ENCODE measurements around the gene DSCAM. TPM values are rescaled to one million over a fixed set of nuclear protein-coding genes. Genes with fewer than 3 reads are reported as not detected.

Gene DSCAM
- total RNA-seq, 3 donors from 2014 or later (not counting 1 experiment from before 2014, with no cell fraction given): not detected

DNA sequence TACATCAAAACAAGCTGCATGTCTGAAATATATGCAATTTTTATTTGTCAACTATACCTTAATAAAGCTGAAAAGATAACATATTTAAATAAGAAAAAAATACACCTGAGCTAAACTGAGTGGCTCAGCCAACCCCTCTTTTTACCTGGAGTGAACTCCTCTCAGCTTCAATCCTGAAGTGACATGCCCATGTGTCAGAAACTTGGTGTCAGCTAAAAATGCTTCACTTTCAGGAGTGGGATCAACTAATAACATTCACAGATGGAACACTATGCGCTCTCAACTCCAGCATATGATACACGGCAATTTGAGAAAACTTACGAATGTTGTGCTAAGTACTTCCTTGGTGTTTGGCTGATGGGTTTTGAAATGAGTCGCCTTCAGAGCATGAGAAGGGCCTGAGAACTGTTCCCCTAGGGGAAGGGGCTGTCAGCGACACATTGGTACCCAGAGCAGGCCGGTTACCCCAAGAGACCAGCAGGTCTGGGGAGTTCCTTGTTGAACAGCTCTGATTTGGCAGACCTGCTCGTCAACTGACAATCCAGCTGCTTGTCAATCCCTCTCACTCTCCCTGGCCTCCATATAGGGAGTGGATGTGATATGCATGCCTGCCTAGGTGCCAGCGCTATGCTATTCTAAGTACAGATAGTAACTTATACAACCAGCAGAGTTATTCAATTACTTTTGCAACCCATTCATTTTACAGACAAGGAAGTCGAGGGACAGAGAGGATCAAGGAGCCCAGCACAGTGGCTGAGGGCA, 712.0 kb downstream of the DSCAM start:
- WGBS (ENCODE audit: insufficient coverage): 84% methylated on average over 8 of the region's 9 CpGs
- H3K36me3 Mint-ChIP-seq: no peaks in the 10 kb centered on the region
- Histone ChIP-seq H3K27ac (ENCODE audit: low read length) (no peak overlapping the region), H3K36me3 (ENCODE audit: control insufficient read depth, insufficient read depth, low read length) (no peaks in the 10 kb centered on the region), H3K9me3 (ENCODE audit: control insufficient read depth, insufficient read depth, low read length) (no peaks in the 10 kb centered on the region), H3K4me3 (ENCODE audit: low read length) (no peak overlapping the region), H3K4me1 (ENCODE audit: control insufficient read depth, insufficient read depth, low read length) (no peaks in the 10 kb centered on the region), H3K27me3 (ENCODE audit: control insufficient read depth, insufficient read depth, low read length) (no peaks in the 10 kb centered on the region)
- no peak overlapping the region for H3K27ac Mint-ChIP-seq
- H3K4me1 Mint-ChIP-seq: no peaks in the 10 kb centered on the region
- H3K27me3 Mint-ChIP-seq (ENCODE audit: low read depth in 2 of 2): no peaks in the 10 kb centered on the region
- intact Hi-C loops (cut with micrococcal nuclease): no loop called here
- ATAC-seq: no peak
- DNase-seq: no peak
- H3K4me3 Mint-ChIP-seq: no peak overlapping the region
- TF ChIP-seq CTCF (IDR thresholded peaks at IDR 0.05): no peak
- H3K9me3 Mint-ChIP-seq: peaks cover 0 to 3% of the 10 kb centered on the region in 2 donors

DNA sequence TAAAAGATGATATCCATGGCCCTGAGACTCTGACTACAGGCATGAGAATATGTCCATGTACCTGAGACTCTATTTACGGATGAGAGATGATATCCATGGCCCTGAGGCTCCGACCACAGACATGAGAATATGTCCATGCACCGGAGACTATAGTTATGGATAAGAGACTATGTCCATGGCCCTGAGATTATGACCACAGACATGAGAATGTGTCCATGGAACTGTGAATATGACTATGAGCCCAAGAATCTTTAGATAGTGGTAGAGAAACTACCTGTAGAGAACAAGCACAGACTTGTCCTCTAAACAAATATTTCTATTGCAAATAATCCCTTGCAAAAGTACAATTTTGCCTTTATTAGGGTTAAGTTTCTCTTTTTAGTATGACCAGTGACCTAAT, 716.5 kb downstream of the DSCAM start:
- DNase-seq (no peak), ATAC-seq (no peak)
- Histone ChIP-seq H3K4me1 (ENCODE audit: control insufficient read depth, insufficient read depth, low read length) (no peaks in the 10 kb centered on the region), H3K27ac (ENCODE audit: low read length) (no peak overlapping the region), H3K27me3 (ENCODE audit: control insufficient read depth, insufficient read depth, low read length) (no peaks in the 10 kb centered on the region), H3K9me3 (ENCODE audit: control insufficient read depth, insufficient read depth, low read length) (no peaks in the 10 kb centered on the region), H3K36me3 (ENCODE audit: control insufficient read depth, insufficient read depth, low read length) (no peaks in the 10 kb centered on the region), H3K4me3 (ENCODE audit: low read length) (no peak overlapping the region)
- intact Hi-C loops (cut with micrococcal nuclease): no loop called here
- Mint-ChIP-seq H3K27me3 (ENCODE audit: low read depth in 2 of 2) (no peaks in the 10 kb centered on the region), H3K4me1 (no peaks in the 10 kb centered on the region), H3K27ac (no peak overlapping the region), H3K4me3 (no peak overlapping the region), H3K36me3 (no peaks in the 10 kb centered on the region), H3K9me3 (peaks cover 0 to 6% of the 10 kb centered on the region in 2 donors)
- 88% methylated on average over 3 of the region's 3 CpGs for WGBS (ENCODE audit: insufficient coverage)
- TF ChIP-seq CTCF (IDR thresholded peaks at IDR 0.05): no peak

DNA sequence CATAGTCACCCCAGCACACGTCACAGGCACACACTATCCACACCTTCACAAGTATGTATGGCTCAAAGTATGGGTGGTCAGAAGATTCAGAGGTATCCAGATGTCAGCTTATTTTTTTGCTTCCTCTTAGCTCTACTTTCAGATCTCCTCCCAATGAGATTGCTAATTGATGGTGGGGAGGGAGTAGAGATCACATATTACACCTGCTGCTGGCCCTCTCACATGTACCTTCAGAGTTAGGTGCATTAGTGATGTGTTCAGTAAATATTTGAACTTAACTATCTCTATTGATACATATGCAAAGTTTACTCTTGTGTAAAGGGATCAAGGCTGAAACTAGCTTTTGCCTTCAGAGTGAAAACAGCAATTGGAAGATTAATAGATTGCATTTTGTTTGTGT, 717.1 kb downstream of the DSCAM start:
- WGBS (ENCODE audit: insufficient coverage): 80% methylated on average over 1 of the region's 1 CpG
- Histone ChIP-seq H3K27me3 (ENCODE audit: control insufficient read depth, insufficient read depth, low read length) (no peaks in the 10 kb centered on the region), H3K9me3 (ENCODE audit: control insufficient read depth, insufficient read depth, low read length) (no peaks in the 10 kb centered on the region), H3K27ac (ENCODE audit: low read length) (no peak overlapping the region), H3K4me1 (ENCODE audit: control insufficient read depth, insufficient read depth, low read length) (no peaks in the 10 kb centered on the region), H3K4me3 (ENCODE audit: low read length) (no peak overlapping the region), H3K36me3 (ENCODE audit: control insufficient read depth, insufficient read depth, low read length) (no peaks in the 10 kb centered on the region)
- no peak overlapping the region for H3K4me3 Mint-ChIP-seq
- H3K9me3 Mint-ChIP-seq: peaks cover 0 to 6% of the 10 kb centered on the region in 2 donors
- intact Hi-C loops (cut with micrococcal nuclease): no loop called here
- H3K27me3 Mint-ChIP-seq (ENCODE audit: low read depth in 2 of 2): no peaks in the 10 kb centered on the region
- H3K4me1 Mint-ChIP-seq: no peaks in the 10 kb centered on the region
- H3K36me3 Mint-ChIP-seq: no peaks in the 10 kb centered on the region
- TF ChIP-seq CTCF (IDR thresholded peaks at IDR 0.05): no peak
- no peak overlapping the region for H3K27ac Mint-ChIP-seq
- ATAC-seq (no peak), DNase-seq (no peak)

GRCh38 chr21:40128891-40129290, 718.1 kb downstream of the DSCAM start:
- Histone ChIP-seq H3K4me3 (ENCODE audit: low read length) (no peak overlapping the region), H3K27me3 (ENCODE audit: control insufficient read depth, insufficient read depth, low read length) (no peaks in the 10 kb centered on the region), H3K27ac (ENCODE audit: low read length) (no peak overlapping the region), H3K36me3 (ENCODE audit: control insufficient read depth, insufficient read depth, low read length) (no peaks in the 10 kb centered on the region), H3K9me3 (ENCODE audit: control insufficient read depth, insufficient read depth, low read length) (no peaks in the 10 kb centered on the region), H3K4me1 (ENCODE audit: control insufficient read depth, insufficient read depth, low read length) (no peaks in the 10 kb centered on the region)
- no peak for TF ChIP-seq CTCF (IDR thresholded peaks at IDR 0.05)
- ATAC-seq (no peak), DNase-seq (no peak)
- 94% methylated on average over 5 of the region's 5 CpGs for WGBS (ENCODE audit: insufficient coverage)
- Mint-ChIP-seq H3K27ac (no peak overlapping the region), H3K36me3 (no peaks in the 10 kb centered on the region), H3K4me1 (no peaks in the 10 kb centered on the region), H3K27me3 (ENCODE audit: low read depth in 2 of 2) (no peaks in the 10 kb centered on the region), H3K4me3 (no peak overlapping the region), H3K9me3 (peaks cover 0 to 6% of the 10 kb centered on the region in 2 donors)
- intact Hi-C loops (cut with micrococcal nuclease): no loop called here

Measured in natural killer cell (primary cell).